HepG2 (cell line): ENCODE results near the gene COLEC12. TPM values are rescaled to one million over a fixed set of nuclear protein-coding genes. Genes with fewer than 3 reads are reported as not detected.

Experiments used
- ATAC-seq: fragments of 200-7000 bp; cut with Tn5 transposase; 3 replicates; pipeline ENCODE4 v1.9.1; 2020; ENCODE audit warnings: mild to moderate bottlenecking, moderate library complexity
- BruUV-seq: library from RNA; stranded (reverse); fragments of 400-500 nt; replicated peaks from 2 replicates; lab custom pipeline; 2021; lab: Mats Ljungman, UMichigan
- CTCF ChIA-PET: fragments of 300-600 bp; formaldehyde crosslinking; extraction: SDS; loops from one replicate; lab custom pipeline; 2021; ENCODE audit warnings: low total read pairs, inconsistent platforms, low intra/inter-chr PET ratio; lab: Yijun Ruan, JAX
- POLR2A ChIA-PET: fragments of 350-600 bp; sonication (Branson Sonifier 250); formaldehyde crosslinking; loops from one replicate; lab custom pipeline; 2020; ENCODE audit warnings: antibody characterized with exemption, inconsistent platforms; lab: Yijun Ruan, JAX
- DNase-seq: peaks from one replicate; pipeline ENCODE4 v3.0.0-alpha.2; 2015; ENCODE audit warnings: low spot score
- FAIRE-seq: peaks from 3 replicates; lab custom pipeline; 2011; peaks lifted over from hg19 to GRCh38; lab: Jason Lieb, UNC
- H2AFZ ChIP-seq: one replicate; pipeline ENCODE4 v1.6.1; 2011; ENCODE audit warnings: low read length, inconsistent platforms
- H3K27ac ChIP-seq: fragments of 300-600 bp; 3 replicates; pipeline ENCODE4 v1.8.0; 2011; ENCODE audit warnings: mixed run types, mild to moderate bottlenecking, mixed read lengths, low read length, inconsistent platforms; ENCODE audit not compliant: insufficient read depth; ENCODE audit errors: extremely low read length
- H3K27me3 ChIP-seq, 2 experiments: fragments of 200-600 bp in 1 of 2; 2 replicates in 1 of 2; 3 replicates in 1 of 2; pipeline versions ENCODE4 v1.6.0 to v1.8.0; 2011; ENCODE audit warnings: low read length in 2 of 2, mild to moderate bottlenecking in 2 of 2, moderate library complexity in 2 of 2, inconsistent platforms in 1 of 2; ENCODE audit not compliant: insufficient read depth in 2 of 2, control insufficient read depth in 1 of 2
- H3K36me3 ChIP-seq, 2 experiments: fragments of 200-600 bp in 1 of 2; replicated peaks in 1 of 2; 2 replicates in 1 of 2; 3 replicates in 1 of 2; pipeline versions ENCODE4 v1.5.1 to v1.8.0; 2011; ENCODE audit warnings: low read length in 2 of 2, inconsistent platforms in 1 of 2; ENCODE audit not compliant: insufficient read depth in 2 of 2, control insufficient read depth in 1 of 2
- H3K4me1 ChIP-seq: 2 replicates; pipeline ENCODE4 v1.5.1; 2012; ENCODE audit warnings: low read length, inconsistent platforms; ENCODE audit not compliant: insufficient read depth
- H3K4me2 ChIP-seq: 2 replicates; pipeline ENCODE4 v1.6.0; 2011; ENCODE audit warnings: low read depth, low read length, inconsistent platforms
- H3K4me3 ChIP-seq, 3 experiments: fragments of 200-600 bp in 1 of 3; sonication (generic), shearing (Covaris generic) in 1 of 3; replicated peaks in 1 of 3; 2 replicates each; pipeline ENCODE4 v1.5.1; 2011 to 2016; ENCODE audit warnings: low read length in 3 of 3, inconsistent platforms in 2 of 3, low read depth in 2 of 3, mild to moderate bottlenecking in 2 of 3, control low read depth in 1 of 3, mixed read lengths in 1 of 3; ENCODE audit not compliant: insufficient read depth in 1 of 3
- H3K79me2 ChIP-seq: one replicate; pipeline ENCODE4 v1.6.1; 2011; ENCODE audit warnings: low read length, inconsistent platforms; ENCODE audit not compliant: insufficient read depth
- H3K9ac ChIP-seq: 2 replicates; pipeline ENCODE4 v1.6.0; 2011; ENCODE audit warnings: mild to moderate bottlenecking, low read depth, low read length, inconsistent platforms; ENCODE audit not compliant: insufficient read depth
- H3K9me3 ChIP-seq: 2 replicates; pipeline ENCODE4 v1.5.1; 2012; ENCODE audit warnings: mild to moderate bottlenecking, low read length
- H4K20me1 ChIP-seq: 2 replicates; pipeline ENCODE4 v1.6.0; 2011; ENCODE audit warnings: inconsistent platforms, mild to moderate bottlenecking, low read length, moderate library complexity; ENCODE audit not compliant: insufficient read depth
- AGO2 ChIP-seq: fragments of 200-400 bp; formaldehyde crosslinking; optimal IDR thresholded peaks from 2 replicates; pipeline ENCODE3; 2017; ENCODE audit warnings: mild to moderate bottlenecking, low read depth, low read length, moderate library complexity
- BRCA1 ChIP-seq: sonication (generic); formaldehyde crosslinking; IDR thresholded peaks from 2 replicates; pipeline ENCODE4 v1.4.0; 2020; ENCODE audit warnings: missing genetic modification reagents
- IKZF4 ChIP-seq: sonication (generic); formaldehyde crosslinking; IDR thresholded peaks from 2 replicates; pipeline ENCODE4 v1.5.1; 2020; ENCODE audit warnings: borderline replicate concordance, mild to moderate bottlenecking, low read depth, missing genetic modification reagents; ENCODE audit errors: not compliant biosample characterization
- SIN3B ChIP-seq: fragments of 150-350 bp; IDR thresholded peaks from 2 replicates; pipeline ENCODE4 v1.6.1; 2014; ENCODE audit warnings: low read length
- TBX3 ChIP-seq: fragments of 450-650 bp; IDR thresholded peaks from 2 replicates; pipeline ENCODE4 v1.6.1; 2017; ENCODE audit warnings: antibody characterized with exemption, mild to moderate bottlenecking, inconsistent platforms, borderline replicate concordance
- ZNF17 ChIP-seq: sonication (generic); formaldehyde crosslinking; IDR thresholded peaks from 2 replicates; pipeline ENCODE4 v1.5.0; 2020; ENCODE audit warnings: mild to moderate bottlenecking, missing genetic modification reagents
- ZNF20 ChIP-seq: sonication (generic); formaldehyde crosslinking; IDR thresholded peaks from 2 replicates; pipeline ENCODE4 v1.4.0; 2020; ENCODE audit warnings: mild to moderate bottlenecking, moderate library complexity, missing genetic modification reagents
- ZNF24 ChIP-seq: fragments of 450-650 bp; IDR thresholded peaks from 2 replicates; pipeline ENCODE4 v1.6.1; 2017; ENCODE audit warnings: antibody characterized with exemption, mild to moderate bottlenecking
- ZNF547 ChIP-seq: sonication (generic); formaldehyde crosslinking; IDR thresholded peaks from 2 replicates; pipeline ENCODE4 v1.5.1; 2020; ENCODE audit warnings: mild to moderate bottlenecking, missing genetic modification reagents
- WGBS: methylation state at CpG from one replicate; pipeline ENCODE4 v1.1.6; 2017; ENCODE audit warnings: low lambda C conversion rate; 5-methylcytosine and 5-hydroxymethylcytosine counted together
- in situ Hi-C: cut with HindIII; loops from 2 replicates; pipeline ENCODE4 v1.10.0; 2017; ENCODE audit warnings: low pct_unique_long_range_greater_than_20kb; ENCODE audit not compliant: extremely low pct_ligation_motif_present
- intact Hi-C: fragments of 100-400 bp; cut with micrococcal nuclease; formaldehyde crosslinking; loops from one replicate; pipeline ENCODE4 v1.10.0; 2022; ENCODE audit not compliant: unreplicated experiment
- polyA plus RNA-seq, 8 experiments: library from polyadenylated mRNA; depleted of rRNA in 3 of 8; stranded (reverse) in 7 of 8; unstranded in 1 of 8; fragments of >200 nt; fragmentation: Illumina TruSeq in 4 of 8; extraction: Trizol in 4 of 8; gene quantifications; 2 replicates each; pipeline versions ENCODE4 v1.2.1 to v1.2.3, GENCODE V29; 2011 to 2016; ENCODE audit warnings: low read depth in 4 of 8, missing spikeins in 1 of 8, mixed read lengths in 1 of 8; ENCODE audit not compliant: insufficient read depth in 1 of 8
- total RNA-seq, 5 experiments: library from RNA; depleted of rRNA; stranded (reverse); fragments of >200 nt; fragmentation: Illumina TruSeq; extraction: Trizol; gene quantifications; 2 replicates each; pipeline ENCODE4 v1.2.3, GENCODE V29; 2016; ENCODE audit warnings: low read depth in 1 of 5
- TF ChIP-seq, protein P1 (sequence below): sonication (generic); formaldehyde crosslinking; IDR thresholded peaks from 2 replicates; pipeline ENCODE4 v1.4.0; 2020; ENCODE audit warnings: mild to moderate bottlenecking, missing genetic modification reagents
- TF ChIP-seq, protein P2 (sequence below): sonication (generic); formaldehyde crosslinking; IDR thresholded peaks from one replicate; pipeline ENCODE4 v1.5.1; 2020; ENCODE audit warnings: mild to moderate bottlenecking, missing genetic modification reagents; ENCODE audit errors: not compliant biosample characterization
- TF ChIP-seq, protein P3 (sequence below): sonication (generic); formaldehyde crosslinking; IDR thresholded peaks from 2 replicates; pipeline ENCODE4 v1.8.0; 2023; ENCODE audit warnings: mild to moderate bottlenecking, missing genetic modification reagents

COLEC12 gene
- total and polyA plus RNA-seq, 2 of the 13 experiments (the other 11 are each of a cell fraction or from before 2014, with no cell fraction given) = 0.02 to 0.11 TPM

DNA sequence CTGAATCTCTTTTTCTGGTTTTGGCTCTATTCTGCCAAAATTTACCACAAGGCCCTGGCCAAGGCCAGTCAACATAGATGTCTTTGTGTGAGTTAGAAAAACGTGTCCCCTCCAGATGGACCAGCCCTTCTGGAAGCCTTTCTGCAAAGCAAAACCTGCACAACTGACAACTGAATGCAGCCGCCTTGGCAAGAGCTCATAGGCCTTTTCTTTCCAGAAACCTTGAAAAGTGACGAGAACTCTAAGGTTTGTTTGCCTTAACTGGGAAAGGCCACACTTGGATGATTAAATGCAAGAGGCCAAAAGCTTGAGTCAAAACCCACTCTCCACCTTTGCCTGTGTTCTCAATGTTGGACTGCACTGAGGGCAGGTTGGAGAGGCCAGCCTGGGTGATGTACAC lies 103.9 kb downstream of the COLEC12 start (continued):
- TF ChIP-seq ZNF24 (no peak), BRCA1 (CRISPR knock-in tag) (no peak), ZNF17 (CRISPR knock-in tag) (no peak), TBX3 (no peak), ZNF20 (CRISPR knock-in tag) (no peak)

DNA sequence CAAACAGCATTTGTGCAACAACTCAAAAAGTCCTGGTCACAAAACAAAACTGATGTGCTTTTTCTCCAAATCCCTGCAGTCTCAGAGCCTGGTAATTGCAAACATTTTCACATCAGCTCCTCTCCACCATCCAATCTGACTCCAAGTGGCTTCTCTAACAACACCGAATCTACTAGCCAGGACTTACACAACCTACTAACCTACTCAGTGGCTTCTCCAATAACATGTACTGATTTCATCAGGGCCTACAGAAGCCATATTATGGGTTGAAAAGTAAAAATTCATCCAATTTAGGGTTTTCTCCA lies 104.3 kb downstream of the COLEC12 start:
- in situ Hi-C loops = no loop called here
- Histone ChIP-seq H3K9me3 (no peaks in the 10 kb centered on the region), H3K27ac (no peak overlapping the region), H3K79me2 (no peaks in the 10 kb centered on the region), H3K36me3 (no peaks in the 10 kb centered on the region), H2AFZ (no peak overlapping the region), H4K20me1 (no peaks in the 10 kb centered on the region), H3K9ac (no peak overlapping the region), H3K4me3 (no peak overlapping the region), H3K27me3 (no peaks in the 10 kb centered on the region), H3K4me2 (no peak overlapping the region), H3K4me1 (no peaks in the 10 kb centered on the region)
- ChIA-PET POLR2A (no interaction called here), CTCF (no interaction called here)
- FAIRE-seq (no peak), DNase-seq (no peak), ATAC-seq (no peak)
- intact Hi-C loops = no loop called here
- no TSS peak for BruUV-seq
- WGBS = 89% methylated on average over 1 of the region's 1 CpG
- TF ChIP-seq ZNF547 (CRISPR knock-in tag) (no peak), AGO2 (no peak), IKZF4 (CRISPR knock-in tag) (no peak), SIN3B (no peak)
- TF ChIP-seq, protein P1, sequence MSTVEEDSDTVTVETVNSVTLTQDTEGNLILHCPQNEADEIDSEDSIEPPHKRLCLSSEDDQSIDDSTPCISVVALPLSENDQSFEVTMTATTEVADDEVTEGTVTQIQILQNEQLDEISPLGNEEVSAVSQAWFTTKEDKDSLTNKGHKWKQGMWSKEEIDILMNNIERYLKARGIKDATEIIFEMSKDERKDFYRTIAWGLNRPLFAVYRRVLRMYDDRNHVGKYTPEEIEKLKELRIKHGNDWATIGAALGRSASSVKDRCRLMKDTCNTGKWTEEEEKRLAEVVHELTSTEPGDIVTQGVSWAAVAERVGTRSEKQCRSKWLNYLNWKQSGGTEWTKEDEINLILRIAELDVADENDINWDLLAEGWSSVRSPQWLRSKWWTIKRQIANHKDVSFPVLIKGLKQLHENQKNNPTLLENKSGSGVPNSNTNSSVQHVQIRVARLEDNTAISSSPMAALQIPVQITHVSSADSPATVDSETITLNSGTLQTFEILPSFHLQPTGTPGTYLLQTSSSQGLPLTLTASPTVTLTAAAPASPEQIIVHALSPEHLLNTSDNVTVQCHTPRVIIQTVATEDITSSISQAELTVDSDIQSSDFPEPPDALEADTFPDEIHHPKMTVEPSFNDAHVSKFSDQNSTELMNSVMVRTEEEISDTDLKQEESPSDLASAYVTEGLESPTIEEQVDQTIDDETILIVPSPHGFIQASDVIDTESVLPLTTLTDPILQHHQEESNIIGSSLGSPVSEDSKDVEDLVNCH = no peak
- TF ChIP-seq, protein P2, sequence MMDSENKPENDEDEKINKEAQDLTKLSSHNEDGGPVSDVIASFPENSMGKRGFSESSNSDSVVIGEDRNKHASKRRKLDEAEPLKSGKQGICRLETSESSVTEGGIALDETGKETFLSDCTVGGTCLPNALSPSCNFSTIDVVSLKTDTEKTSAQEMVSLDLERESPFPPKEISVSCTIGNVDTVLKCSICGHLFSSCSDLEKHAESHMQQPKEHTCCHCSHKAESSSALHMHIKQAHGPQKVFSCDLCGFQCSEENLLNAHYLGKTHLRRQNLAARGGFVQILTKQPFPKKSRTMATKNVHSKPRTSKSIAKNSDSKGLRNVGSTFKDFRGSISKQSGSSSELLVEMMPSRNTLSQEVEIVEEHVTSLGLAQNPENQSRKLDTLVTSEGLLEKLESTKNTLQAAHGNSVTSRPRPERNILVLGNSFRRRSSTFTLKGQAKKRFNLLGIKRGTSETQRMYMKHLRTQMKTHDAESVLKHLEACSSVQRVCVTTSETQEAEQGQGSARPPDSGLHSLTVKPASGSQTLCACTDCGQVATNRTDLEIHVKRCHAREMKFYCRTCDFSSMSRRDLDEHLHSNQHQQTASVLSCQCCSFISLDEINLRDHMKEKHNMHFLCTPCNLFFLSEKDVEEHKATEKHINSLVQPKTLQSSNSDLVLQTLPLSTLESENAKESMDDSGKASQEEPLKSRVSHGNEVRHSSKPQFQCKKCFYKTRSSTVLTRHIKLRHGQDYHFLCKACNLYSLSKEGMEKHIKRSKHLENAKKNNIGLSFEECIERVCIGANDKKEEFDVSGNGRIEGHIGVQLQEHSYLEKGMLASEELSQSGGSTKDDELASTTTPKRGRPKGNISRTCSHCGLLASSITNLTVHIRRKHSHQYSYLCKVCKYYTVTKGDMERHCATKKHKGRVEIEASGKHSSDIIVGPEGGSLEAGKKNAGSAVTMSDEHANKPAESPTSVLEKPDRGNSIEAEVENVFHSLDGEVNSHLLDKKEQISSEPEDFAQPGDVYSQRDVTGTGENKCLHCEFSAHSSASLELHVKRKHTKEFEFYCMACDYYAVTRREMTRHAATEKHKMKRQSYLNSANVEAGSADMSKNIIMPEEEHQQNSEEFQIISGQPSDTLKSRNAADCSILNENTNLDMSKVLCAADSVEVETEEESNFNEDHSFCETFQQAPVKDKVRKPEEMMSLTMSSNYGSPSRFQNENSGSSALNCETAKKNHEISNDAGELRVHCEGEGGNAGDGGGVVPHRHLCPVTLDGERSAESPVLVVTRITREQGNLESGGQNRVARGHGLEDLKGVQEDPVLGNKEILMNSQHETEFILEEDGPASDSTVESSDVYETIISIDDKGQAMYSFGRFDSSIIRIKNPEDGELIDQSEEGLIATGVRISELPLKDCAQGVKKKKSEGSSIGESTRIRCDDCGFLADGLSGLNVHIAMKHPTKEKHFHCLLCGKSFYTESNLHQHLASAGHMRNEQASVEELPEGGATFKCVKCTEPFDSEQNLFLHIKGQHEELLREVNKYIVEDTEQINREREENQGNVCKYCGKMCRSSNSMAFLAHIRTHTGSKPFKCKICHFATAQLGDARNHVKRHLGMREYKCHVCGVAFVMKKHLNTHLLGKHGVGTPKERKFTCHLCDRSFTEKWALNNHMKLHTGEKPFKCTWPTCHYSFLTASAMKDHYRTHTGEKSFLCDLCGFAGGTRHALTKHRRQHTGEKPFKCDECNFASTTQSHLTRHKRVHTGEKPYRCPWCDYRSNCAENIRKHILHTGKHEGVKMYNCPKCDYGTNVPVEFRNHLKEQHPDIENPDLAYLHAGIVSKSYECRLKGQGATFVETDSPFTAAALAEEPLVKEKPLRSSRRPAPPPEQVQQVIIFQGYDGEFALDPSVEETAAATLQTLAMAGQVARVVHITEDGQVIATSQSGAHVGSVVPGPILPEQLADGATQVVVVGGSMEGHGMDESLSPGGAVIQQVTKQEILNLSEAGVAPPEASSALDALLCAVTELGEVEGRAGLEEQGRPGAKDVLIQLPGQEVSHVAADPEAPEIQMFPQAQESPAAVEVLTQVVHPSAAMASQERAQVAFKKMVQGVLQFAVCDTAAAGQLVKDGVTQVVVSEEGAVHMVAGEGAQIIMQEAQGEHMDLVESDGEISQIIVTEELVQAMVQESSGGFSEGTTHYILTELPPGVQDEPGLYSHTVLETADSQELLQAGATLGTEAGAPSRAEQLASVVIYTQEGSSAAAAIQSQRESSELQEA (CRISPR knock-in tag) = no peak
- TF ChIP-seq, protein P3, sequence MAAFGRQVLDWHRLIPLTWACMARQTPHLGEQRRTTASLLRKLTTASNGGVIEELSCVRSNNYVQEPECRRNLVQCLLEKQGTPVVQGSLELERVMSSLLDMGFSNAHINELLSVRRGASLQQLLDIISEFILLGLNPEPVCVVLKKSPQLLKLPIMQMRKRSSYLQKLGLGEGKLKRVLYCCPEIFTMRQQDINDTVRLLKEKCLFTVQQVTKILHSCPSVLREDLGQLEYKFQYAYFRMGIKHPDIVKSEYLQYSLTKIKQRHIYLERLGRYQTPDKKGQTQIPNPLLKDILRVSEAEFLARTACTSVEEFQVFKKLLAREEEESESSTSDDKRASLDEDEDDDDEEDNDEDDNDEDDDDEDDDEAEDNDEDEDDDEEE = no peak
